Smooth muscle cell (in vitro differentiated cells): ENCODE measurements around the gene C16orf87. TPM values are rescaled to one million over a fixed set of nuclear protein-coding genes. Genes with fewer than 3 reads are reported as not detected.

Experiments used
- DNase-seq: peaks from one replicate; lab custom pipeline; 2025; ENCODE audit not compliant: unreplicated experiment; lab: John Stamatoyannopoulos, UW
- H2AFZ ChIP-seq: fragments of 200-600 bp; sonication (generic); 2 replicates; pipeline ENCODE4 v1.6.0; 2016; ENCODE audit warnings: antibody characterized with exemption, low read depth, mild to moderate bottlenecking
- H3F3A ChIP-seq: fragments of 200-600 bp; sonication (generic); 2 replicates; pipeline ENCODE4 v1.6.0; 2017; ENCODE audit warnings: antibody characterized with exemption, low read depth
- H3K27ac ChIP-seq: fragments of 200-600 bp; sonication (generic); 2 replicates; pipeline ENCODE4 v1.5.1; 2016; ENCODE audit warnings: low read depth, mild to moderate bottlenecking
- H3K27me3 ChIP-seq: fragments of 200-600 bp; sonication (generic); 2 replicates; pipeline ENCODE4 v1.6.1; 2016; ENCODE audit warnings: low read depth, mild to moderate bottlenecking
- H3K36me3 ChIP-seq: fragments of 200-600 bp; sonication (generic); 2 replicates; pipeline ENCODE4 v1.5.1; 2016; ENCODE audit warnings: low read depth
- H3K4me1 ChIP-seq: fragments of 200-600 bp; sonication (generic); 2 replicates; pipeline ENCODE4 v1.5.1; 2016; ENCODE audit warnings: low read depth
- H3K4me2 ChIP-seq: fragments of 200-600 bp; sonication (generic); 2 replicates; pipeline ENCODE4 v1.6.0; 2016; ENCODE audit warnings: mild to moderate bottlenecking
- H3K4me3 ChIP-seq: fragments of 200-600 bp; sonication (generic); 2 replicates; pipeline ENCODE4 v1.5.1; 2016; ENCODE audit warnings: mild to moderate bottlenecking
- H3K79me2 ChIP-seq: fragments of 200-600 bp; sonication (generic); 2 replicates; pipeline ENCODE4 v1.6.0; 2016; ENCODE audit warnings: low read depth, mild to moderate bottlenecking
- H3K9ac ChIP-seq: fragments of 200-600 bp; sonication (generic); 2 replicates; pipeline ENCODE4 v1.6.0; 2016; ENCODE audit warnings: low read depth
- H3K9me3 ChIP-seq: fragments of 200-600 bp; sonication (generic); replicated peaks from 2 replicates; pipeline ENCODE4 v1.5.1; 2016; ENCODE audit warnings: low read depth
- H4K20me1 ChIP-seq: fragments of 200-600 bp; sonication (generic); 2 replicates; pipeline ENCODE4 v1.6.0; 2016; ENCODE audit warnings: low read depth
- WGBS: methylation state at CpG from one replicate; pipeline ENCODE4 v1.1.7; 2016; ENCODE audit warnings: low lambda C conversion rate; 5-methylcytosine and 5-hydroxymethylcytosine counted together
- polyA plus RNA-seq: library from polyadenylated mRNA; unstranded; fragments of >200 nt; fragmentation: Nextera tagmentation; extraction: Ambion mirVana; gene quantifications from 2 replicates; pipeline ENCODE4 v1.2.1, GENCODE V29; 2016
- total RNA-seq: library from RNA; depleted of rRNA; stranded (reverse); fragments of >200 nt; gene quantifications from 2 replicates; pipeline ENCODE4 v1.2.3, GENCODE V29; 2014
- TF ChIP-seq, protein P1 (sequence below): fragments of 200-600 bp; sonication (generic); IDR thresholded peaks from 2 replicates; pipeline ENCODE4 v1.5.1; 2017; ENCODE audit warnings: borderline replicate concordance, mild to moderate bottlenecking, antibody characterized with exemption; ENCODE audit not compliant: insufficient read depth, poor library complexity, severe bottlenecking

Gene C16orf87
- total and polyA plus RNA-seq, 2 experiments from 2014 or later: 19.6 to 21.5 TPM

DNA sequence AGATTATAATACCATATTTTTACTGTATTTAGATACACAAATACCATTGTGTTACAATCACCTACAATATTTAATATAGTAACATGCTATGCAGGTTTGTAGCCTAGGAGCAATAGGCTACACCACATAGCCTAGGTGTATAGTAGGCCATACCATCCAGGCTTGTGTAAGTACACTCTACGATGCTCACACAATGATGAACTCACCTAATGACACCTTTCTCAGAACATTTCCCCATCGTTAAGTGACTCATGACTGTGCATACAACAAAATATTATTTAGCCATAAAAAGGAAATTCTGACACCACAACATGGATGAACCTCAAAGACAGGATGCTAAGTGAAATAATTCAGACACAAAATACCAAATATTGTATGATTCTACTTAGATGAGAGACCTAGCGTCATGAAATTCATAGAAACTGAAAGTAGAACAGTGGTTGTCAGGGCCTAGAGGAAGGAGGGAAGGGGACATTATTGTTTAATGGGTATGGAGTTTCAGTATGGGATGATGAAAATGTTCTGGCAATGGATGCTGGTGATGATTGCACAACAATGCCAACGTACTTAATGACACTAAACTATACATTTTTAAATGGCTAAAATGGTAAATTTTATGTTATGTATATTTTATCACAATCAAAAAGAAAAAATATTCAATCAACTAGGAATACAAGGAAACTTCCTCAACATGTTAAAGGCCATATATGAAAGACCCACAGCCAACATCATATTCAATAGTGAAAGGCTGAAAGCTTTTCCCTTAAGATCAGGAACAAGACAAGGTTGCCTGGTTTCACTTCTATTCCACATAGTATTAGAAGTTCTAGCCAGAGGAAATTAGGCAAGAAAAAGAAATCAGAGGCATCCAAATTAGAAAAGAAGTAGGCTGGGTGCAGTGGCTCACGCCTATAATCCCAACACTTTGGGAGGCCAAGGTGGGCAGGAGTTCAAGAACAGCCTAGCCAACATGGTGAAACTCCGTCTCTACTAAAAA, 5.9 kb upstream of the C16orf87 start:
- DNase-seq: no peak
- Histone ChIP-seq H3K27ac (no peak overlapping the region), H3K4me2 (no peak overlapping the region), H3K36me3 (no peaks in the 10 kb centered on the region), H3K9ac (no peak overlapping the region), H4K20me1 (no peaks in the 10 kb centered on the region), H2AFZ (no peak overlapping the region), H3K79me2 (no peaks in the 10 kb centered on the region), H3K27me3 (no peaks in the 10 kb centered on the region), H3F3A (no peaks in the 10 kb centered on the region), H3K9me3 (no peaks in the 10 kb centered on the region), H3K4me1 (no peaks in the 10 kb centered on the region), H3K4me3 (no peak overlapping the region)
- TF ChIP-seq, protein P1, sequence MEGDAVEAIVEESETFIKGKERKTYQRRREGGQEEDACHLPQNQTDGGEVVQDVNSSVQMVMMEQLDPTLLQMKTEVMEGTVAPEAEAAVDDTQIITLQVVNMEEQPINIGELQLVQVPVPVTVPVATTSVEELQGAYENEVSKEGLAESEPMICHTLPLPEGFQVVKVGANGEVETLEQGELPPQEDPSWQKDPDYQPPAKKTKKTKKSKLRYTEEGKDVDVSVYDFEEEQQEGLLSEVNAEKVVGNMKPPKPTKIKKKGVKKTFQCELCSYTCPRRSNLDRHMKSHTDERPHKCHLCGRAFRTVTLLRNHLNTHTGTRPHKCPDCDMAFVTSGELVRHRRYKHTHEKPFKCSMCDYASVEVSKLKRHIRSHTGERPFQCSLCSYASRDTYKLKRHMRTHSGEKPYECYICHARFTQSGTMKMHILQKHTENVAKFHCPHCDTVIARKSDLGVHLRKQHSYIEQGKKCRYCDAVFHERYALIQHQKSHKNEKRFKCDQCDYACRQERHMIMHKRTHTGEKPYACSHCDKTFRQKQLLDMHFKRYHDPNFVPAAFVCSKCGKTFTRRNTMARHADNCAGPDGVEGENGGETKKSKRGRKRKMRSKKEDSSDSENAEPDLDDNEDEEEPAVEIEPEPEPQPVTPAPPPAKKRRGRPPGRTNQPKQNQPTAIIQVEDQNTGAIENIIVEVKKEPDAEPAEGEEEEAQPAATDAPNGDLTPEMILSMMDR: no peak
- 87% methylated on average over 6 of the region's 6 CpGs for WGBS

DNA sequence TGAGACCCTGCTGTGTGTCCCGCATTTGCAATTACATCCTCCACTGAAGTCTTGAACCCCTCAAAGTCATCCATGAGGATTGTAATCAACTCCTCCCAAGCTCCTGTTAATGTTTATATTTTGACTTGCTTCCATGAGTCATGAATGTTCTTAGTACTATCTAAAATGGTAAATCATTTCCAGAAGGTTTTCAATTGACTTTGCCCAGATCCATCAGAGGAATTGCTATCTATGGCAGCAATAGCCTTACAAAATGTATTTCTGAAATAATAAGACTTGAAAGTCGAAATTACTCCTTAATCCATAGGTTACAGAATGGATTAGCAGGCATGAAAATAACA, 2.5 kb upstream of the C16orf87 start:
- Histone ChIP-seq H3F3A (peaks cover 7% of the 10 kb centered on the region), H3K27ac (no peak overlapping the region), H3K36me3 (no peaks in the 10 kb centered on the region), H3K27me3 (no peaks in the 10 kb centered on the region), H3K4me1 (peaks cover 14% of the 10 kb centered on the region), H3K79me2 (peaks cover 16% of the 10 kb centered on the region), H4K20me1 (peaks cover 6% of the 10 kb centered on the region), H3K4me3 (no peak overlapping the region), H3K9me3 (no peaks in the 10 kb centered on the region), H3K4me2 (no peak overlapping the region), H2AFZ (no peak overlapping the region), H3K9ac (no peak overlapping the region)
- TF ChIP-seq, protein P1: no peak
- WGBS: 80% methylated on average over 2 of the region's 2 CpGs
- DNase-seq: no peak

DNA sequence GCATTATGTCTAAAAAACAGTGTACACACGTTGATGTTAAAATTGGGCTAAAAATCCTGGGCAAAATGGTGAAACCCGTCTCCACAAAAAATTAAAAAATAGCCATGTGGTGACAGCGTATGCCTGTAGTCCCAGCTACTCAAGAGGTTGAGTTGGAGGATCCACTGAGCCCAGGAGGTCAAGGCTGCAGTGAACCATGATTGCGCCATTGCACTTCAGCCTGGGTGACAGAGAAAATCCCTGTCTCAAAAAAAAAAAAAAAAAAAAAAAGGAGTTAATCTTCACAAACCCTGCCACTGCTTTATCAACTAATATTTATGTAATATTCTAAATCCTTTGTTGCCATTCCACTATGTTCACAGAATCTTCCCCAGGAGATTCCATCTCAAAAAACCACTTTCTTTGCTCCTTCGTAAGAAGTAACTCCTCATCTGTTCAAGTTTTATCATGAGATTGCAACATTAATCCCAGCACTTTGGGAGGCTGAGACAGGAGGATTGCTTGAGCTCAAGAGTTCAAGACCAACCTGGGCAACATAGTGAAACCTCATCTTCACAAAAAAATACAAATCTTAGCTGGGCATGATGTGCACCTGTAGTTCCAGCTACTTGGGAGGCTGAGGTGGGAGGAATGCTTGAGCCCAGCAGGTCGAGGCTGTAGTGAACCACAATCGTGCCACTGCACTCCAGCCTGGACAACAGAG, 1.9 kb upstream of the C16orf87 start:
- Histone ChIP-seq H2AFZ (no peak overlapping the region), H3K36me3 (no peaks in the 10 kb centered on the region), H3K27ac (no peak overlapping the region), H3K79me2 (peaks cover 21% of the 10 kb centered on the region), H3K4me1 (peaks cover 18% of the 10 kb centered on the region), H3K4me3 (no peak overlapping the region), H3F3A (peaks cover 7% of the 10 kb centered on the region), H3K9ac (no peak overlapping the region), H4K20me1 (peaks cover 11% of the 10 kb centered on the region), H3K27me3 (no peaks in the 10 kb centered on the region), H3K4me2 (no peak overlapping the region), H3K9me3 (no peaks in the 10 kb centered on the region)
- WGBS: 94% methylated on average over 7 of the region's 7 CpGs
- no peak for DNase-seq
- TF ChIP-seq, protein P1: no peak
